ENCODE data around the gene COMMD3.

DNA sequence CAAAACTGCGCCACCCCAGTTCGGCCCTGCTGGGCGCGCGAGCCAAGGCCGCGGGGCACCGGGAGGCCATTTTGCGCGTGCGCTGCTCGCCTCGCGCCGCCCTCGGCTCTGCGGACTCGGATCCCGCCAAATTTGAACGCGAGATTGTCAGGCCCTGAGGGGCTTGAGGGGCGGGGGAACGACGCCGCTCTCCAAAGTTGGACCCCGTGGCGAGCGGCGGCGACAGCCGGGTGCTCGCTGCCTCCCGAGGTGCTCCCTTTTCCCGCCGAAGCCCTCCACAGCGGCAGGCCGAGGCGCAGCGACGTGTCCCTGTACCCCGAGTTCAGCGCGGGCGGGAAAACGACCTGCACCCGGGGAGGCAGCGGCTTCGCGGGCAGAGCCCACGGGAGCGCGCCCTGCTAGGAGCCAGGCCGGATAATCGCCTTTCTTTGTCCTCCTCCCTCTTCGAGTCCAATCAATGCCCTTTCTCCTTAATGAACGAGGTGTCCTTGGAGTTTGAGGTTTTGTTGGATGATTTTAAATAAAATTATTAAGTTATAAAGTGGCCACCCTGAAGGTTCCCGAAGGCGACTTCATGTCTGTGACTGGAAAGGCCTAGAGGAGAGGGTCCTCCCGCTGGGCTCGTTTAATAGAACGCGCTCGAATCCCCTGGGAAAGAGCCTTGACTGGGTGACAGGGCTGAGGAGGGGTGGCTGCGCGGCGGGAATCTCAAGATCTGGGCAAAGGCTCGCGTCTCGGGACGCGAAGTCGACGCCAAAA, 18.4 kb downstream of the COMMD3 start:
- TF ChIP-seq EZH2 (IDR thresholded peaks at IDR 0.05; ENCODE audit: borderline replicate concordance, low read depth, low read length, severe bottlenecking), result no peak
- TF ChIP-seq, protein P1, sequence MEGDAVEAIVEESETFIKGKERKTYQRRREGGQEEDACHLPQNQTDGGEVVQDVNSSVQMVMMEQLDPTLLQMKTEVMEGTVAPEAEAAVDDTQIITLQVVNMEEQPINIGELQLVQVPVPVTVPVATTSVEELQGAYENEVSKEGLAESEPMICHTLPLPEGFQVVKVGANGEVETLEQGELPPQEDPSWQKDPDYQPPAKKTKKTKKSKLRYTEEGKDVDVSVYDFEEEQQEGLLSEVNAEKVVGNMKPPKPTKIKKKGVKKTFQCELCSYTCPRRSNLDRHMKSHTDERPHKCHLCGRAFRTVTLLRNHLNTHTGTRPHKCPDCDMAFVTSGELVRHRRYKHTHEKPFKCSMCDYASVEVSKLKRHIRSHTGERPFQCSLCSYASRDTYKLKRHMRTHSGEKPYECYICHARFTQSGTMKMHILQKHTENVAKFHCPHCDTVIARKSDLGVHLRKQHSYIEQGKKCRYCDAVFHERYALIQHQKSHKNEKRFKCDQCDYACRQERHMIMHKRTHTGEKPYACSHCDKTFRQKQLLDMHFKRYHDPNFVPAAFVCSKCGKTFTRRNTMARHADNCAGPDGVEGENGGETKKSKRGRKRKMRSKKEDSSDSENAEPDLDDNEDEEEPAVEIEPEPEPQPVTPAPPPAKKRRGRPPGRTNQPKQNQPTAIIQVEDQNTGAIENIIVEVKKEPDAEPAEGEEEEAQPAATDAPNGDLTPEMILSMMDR (IDR thresholded peaks at IDR 0.05; ENCODE audit: borderline replicate concordance, extremely low read depth, low read length, poor library complexity, severe bottlenecking), result no peak

Data from DND-41 (cell line).